Activated T-cell treated with anti-CD3 and anti-CD28 coated beads, Interleukin-2, amount 50 U/mL, for 1 hour (primary cell): Measurements from ENCODE around the gene RBM5.
"Not testable (repeated sequence)": the region's sequence is repeated elsewhere in the genome, so short reads cannot be mapped to it uniquely, and the experiment has no call there.

Experiments
- DNase-seq: peaks from one replicate; pipeline ENCODE4 v3.0.0-alpha.2; 2020

The RBM5 gene

GRCh38 chr3:50088725-50089608 lies at the start of gene RBM5:
TSS of gene RBM5 (plus strand) at chr3:50088919. CDS start at chr3:50090435, 1,516 bp downstream.
- DNase-seq = peak; percentile 87

- no peak for DNase-seq
Measured at GRCh38 chr3:50044976-50045375, 43.7 kb upstream of the RBM5 start.

- no peak for DNase-seq
Measured at GRCh38 chr3:50047426-50047825, 41.3 kb upstream of the RBM5 start.

- no peak for DNase-seq
Measured at GRCh38 chr3:50050361-50050760, 38.4 kb upstream of the RBM5 start.

- DNase-seq = no peak
Measured at GRCh38 chr3:50057756-50058155, 31.0 kb upstream of the RBM5 start.

- DNase-seq = no peak
Measured at GRCh38 chr3:50068134-50068533, 20.6 kb upstream of the RBM5 start.

- DNase-seq = no peak
Measured at GRCh38 chr3:50078091-50078490, 10.6 kb upstream of the RBM5 start.

- DNase-seq = no peak
Measured at GRCh38 chr3:50078622-50079021, 10.1 kb upstream of the RBM5 start.

GRCh38 chr3:50084951-50085350 lies 3.8 kb upstream of the RBM5 start:
- not testable (repeated sequence) for DNase-seq

GRCh38 chr3:50089609-50089945 lies 858 bp downstream of the RBM5 start:
- no peak for DNase-seq

- no peak for DNase-seq
Measured at GRCh38 chr3:50090984-50091383, 2.3 kb downstream of the RBM5 start.

- DNase-seq = no peak
Measured at GRCh38 chr3:50095352-50095998, 6.8 kb downstream of the RBM5 start.

- no peak for DNase-seq
Measured at GRCh38 chr3:50100386-50100785, 11.7 kb downstream of the RBM5 start.

GRCh38 chr3:50100956-50101845 lies 12.5 kb downstream of the RBM5 start:
- no peak for DNase-seq

GRCh38 chr3:50102558-50102957 lies 13.8 kb downstream of the RBM5 start:
- no peak for DNase-seq

GRCh38 chr3:50111757-50112156 lies 23.0 kb downstream of the RBM5 start:
- no peak for DNase-seq

GRCh38 chr3:50112462-50112861 lies 23.7 kb downstream of the RBM5 start:
- DNase-seq = no peak

- DNase-seq = no peak
Measured at GRCh38 chr3:50117120-50117519, 28.4 kb downstream of the RBM5 start.

- no peak for DNase-seq
Measured at GRCh38 chr3:50118237-50118636, 29.5 kb downstream of the RBM5 start.

- DNase-seq = no peak
Measured at GRCh38 chr3:50119786-50120185, 31.1 kb downstream of the RBM5 start.

- no peak for DNase-seq
Measured at GRCh38 chr3:50120364-50121071, 31.8 kb downstream of the RBM5 start.
